Panc1 (cell line): Measurements from ENCODE around the gene ANO2. TPM values are rescaled to one million over a fixed set of nuclear protein-coding genes. Genes with fewer than 3 reads are reported as not detected.

ENCODE experiments used
- ATAC-seq: fragments of 200-7000 bp; cut with Tn5 transposase; 2 replicates; pipeline ENCODE4 v1.9.1; 2020; ENCODE audit warnings: mild to moderate bottlenecking, moderate library complexity
- BruUV-seq: library from RNA; stranded (reverse); fragments of 400-500 nt; replicated peaks from 2 replicates; lab custom pipeline; 2021; lab: Mats Ljungman, UMichigan
- CTCF ChIA-PET: fragments of 300-600 bp; sonication (Branson Sonifier 250); formaldehyde crosslinking; loops from one replicate; lab custom pipeline; 2022; ENCODE audit warnings: antibody characterized with exemption; lab: Charles Lee
- POLR2A ChIA-PET: fragments of 300-600 bp; sonication (Branson Sonifier 250); formaldehyde crosslinking; loops from one replicate; lab custom pipeline; 2022; ENCODE audit warnings: antibody characterized with exemption; lab: Charles Lee
- DNase-seq: peaks from one replicate; pipeline ENCODE4 v3.0.0-alpha.2; 2010; ENCODE audit warnings: low read depth, low spot score
- H3K27ac ChIP-seq: 2 replicates; pipeline ENCODE4 v1.5.1; 2011; ENCODE audit warnings: mild to moderate bottlenecking, low read length, inconsistent platforms
- H3K27me3 ChIP-seq: fragments of 200-500 bp; sonication (Bioruptor generic); 2 replicates; pipeline ENCODE4 v1.6.0; 2014; ENCODE audit warnings: low read length, inconsistent platforms; ENCODE audit not compliant: control insufficient read depth, insufficient read depth
- H3K36me3 ChIP-seq: fragments of 200-500 bp; sonication (Bioruptor generic); 2 replicates; pipeline ENCODE4 v1.5.1; 2014; ENCODE audit warnings: inconsistent platforms, mild to moderate bottlenecking, low read length, moderate library complexity; ENCODE audit not compliant: control insufficient read depth, insufficient read depth
- H3K4me1 ChIP-seq: 2 replicates; pipeline ENCODE4 v1.5.1; 2011; ENCODE audit warnings: inconsistent platforms, mild to moderate bottlenecking, low read length, moderate library complexity; ENCODE audit not compliant: control insufficient read depth, insufficient read depth
- H3K4me3 ChIP-seq, 2 experiments: 2 replicates each; pipeline ENCODE4 v1.5.1; 2011 to 2012; ENCODE audit warnings: low read depth in 2 of 2, low read length in 2 of 2, mild to moderate bottlenecking in 2 of 2, inconsistent platforms in 1 of 2, moderate library complexity in 1 of 2
- H3K9me3 ChIP-seq: fragments of 200-500 bp; sonication (Bioruptor generic); 2 replicates; pipeline ENCODE4 v1.5.1; 2014; ENCODE audit warnings: low read depth, mild to moderate bottlenecking, inconsistent platforms, low read length, moderate library complexity; ENCODE audit not compliant: control insufficient read depth, insufficient read depth
- POLR2AphosphoS5 ChIP-seq: IDR thresholded peaks from 2 replicates; pipeline ENCODE4 v1.6.1; 2012; ENCODE audit warnings: mild to moderate bottlenecking, low read depth, low read length, moderate library complexity
- SIN3A ChIP-seq: IDR thresholded peaks from 2 replicates; pipeline ENCODE4 v1.6.1; 2012; ENCODE audit warnings: low read depth, mild to moderate bottlenecking, low read length, moderate library complexity, borderline replicate concordance; ENCODE audit not compliant: insufficient read depth
- TCF7L2 ChIP-seq: IDR thresholded peaks from 2 replicates; pipeline ENCODE4 v1.6.1; 2011; ENCODE audit warnings: mild to moderate bottlenecking, low read depth, low read length, inconsistent platforms
- in situ Hi-C: cut with HindIII; loops from 2 replicates; pipeline ENCODE4 v1.10.0; 2016; ENCODE audit warnings: low sequenced_read_pairs, low pct_unique_long_range_greater_than_20kb
- intact Hi-C: fragments of 100-400 bp; cut with micrococcal nuclease; formaldehyde crosslinking; loops from one replicate; pipeline ENCODE4 v1.10.0; 2022; ENCODE audit not compliant: unreplicated experiment
- total RNA-seq: library from RNA; stranded (reverse); gene quantifications from one replicate; pipeline ENCODE4 v1.2.1, GENCODE V29; 2021; ENCODE audit not compliant: unreplicated experiment
- TF ChIP-seq, protein P1 (sequence below), 2 experiments: IDR thresholded peaks; 2 replicates each; pipeline ENCODE4 v1.6.1; 2011 to 2012; ENCODE audit warnings: low read depth in 2 of 2, control low read depth in 1 of 2, low read length in 1 of 2, mild to moderate bottlenecking in 1 of 2, moderate library complexity in 1 of 2; ENCODE audit not compliant: insufficient read depth in 1 of 2
- TF ChIP-seq, protein P2 (sequence below): fragments of 450-650 bp; IDR thresholded peaks from 2 replicates; pipeline ENCODE4 v1.5.1; 2017; ENCODE audit warnings: mild to moderate bottlenecking

Gene ANO2
- total RNA-seq, 1 experiment from 2014 or later, result not detected

DNA sequence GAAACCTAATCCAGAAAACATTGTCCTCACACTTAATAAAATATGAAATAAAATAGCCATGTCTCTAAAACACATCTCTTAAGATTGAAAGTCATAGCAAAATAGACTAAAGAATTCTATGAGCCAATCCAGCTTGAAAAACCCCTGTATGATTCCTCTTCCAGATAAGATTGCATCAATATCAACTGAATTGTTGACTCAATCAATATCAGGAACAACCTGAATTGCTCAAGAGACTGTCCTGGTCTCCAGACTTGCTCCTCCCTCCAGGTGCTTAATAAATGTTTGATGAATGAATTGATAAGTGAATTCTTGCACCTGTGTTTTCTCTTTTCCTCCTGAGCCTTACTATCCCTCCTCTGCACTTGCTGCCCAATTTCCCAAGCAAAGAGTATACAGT, 351.1 kb downstream of the ANO2 start:
- Histone ChIP-seq H3K27ac (no peak overlapping the region), H3K4me3 (no peak overlapping the region), H3K9me3 (no peaks in the 10 kb centered on the region), H3K36me3 (no peaks in the 10 kb centered on the region), H3K27me3 (no peaks in the 10 kb centered on the region), H3K4me1 (no peaks in the 10 kb centered on the region)
- ChIA-PET CTCF (no interaction called here), POLR2A (no interaction called here)
- ATAC-seq (no peak), DNase-seq (no peak)
- BruUV-seq, result no TSS peak
- in situ Hi-C loops, result no loop called here
- TF ChIP-seq POLR2AphosphoS5 (no peak), TCF7L2 (no peak), SIN3A (no peak)
- TF ChIP-seq, protein P1, sequence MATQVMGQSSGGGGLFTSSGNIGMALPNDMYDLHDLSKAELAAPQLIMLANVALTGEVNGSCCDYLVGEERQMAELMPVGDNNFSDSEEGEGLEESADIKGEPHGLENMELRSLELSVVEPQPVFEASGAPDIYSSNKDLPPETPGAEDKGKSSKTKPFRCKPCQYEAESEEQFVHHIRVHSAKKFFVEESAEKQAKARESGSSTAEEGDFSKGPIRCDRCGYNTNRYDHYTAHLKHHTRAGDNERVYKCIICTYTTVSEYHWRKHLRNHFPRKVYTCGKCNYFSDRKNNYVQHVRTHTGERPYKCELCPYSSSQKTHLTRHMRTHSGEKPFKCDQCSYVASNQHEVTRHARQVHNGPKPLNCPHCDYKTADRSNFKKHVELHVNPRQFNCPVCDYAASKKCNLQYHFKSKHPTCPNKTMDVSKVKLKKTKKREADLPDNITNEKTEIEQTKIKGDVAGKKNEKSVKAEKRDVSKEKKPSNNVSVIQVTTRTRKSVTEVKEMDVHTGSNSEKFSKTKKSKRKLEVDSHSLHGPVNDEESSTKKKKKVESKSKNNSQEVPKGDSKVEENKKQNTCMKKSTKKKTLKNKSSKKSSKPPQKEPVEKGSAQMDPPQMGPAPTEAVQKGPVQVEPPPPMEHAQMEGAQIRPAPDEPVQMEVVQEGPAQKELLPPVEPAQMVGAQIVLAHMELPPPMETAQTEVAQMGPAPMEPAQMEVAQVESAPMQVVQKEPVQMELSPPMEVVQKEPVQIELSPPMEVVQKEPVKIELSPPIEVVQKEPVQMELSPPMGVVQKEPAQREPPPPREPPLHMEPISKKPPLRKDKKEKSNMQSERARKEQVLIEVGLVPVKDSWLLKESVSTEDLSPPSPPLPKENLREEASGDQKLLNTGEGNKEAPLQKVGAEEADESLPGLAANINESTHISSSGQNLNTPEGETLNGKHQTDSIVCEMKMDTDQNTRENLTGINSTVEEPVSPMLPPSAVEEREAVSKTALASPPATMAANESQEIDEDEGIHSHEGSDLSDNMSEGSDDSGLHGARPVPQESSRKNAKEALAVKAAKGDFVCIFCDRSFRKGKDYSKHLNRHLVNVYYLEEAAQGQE (IDR thresholded peaks at IDR 0.05; ENCODE audit: insufficient read depth in 1 of 2, low read depth in 2 of 2, low read length in 1 of 2), result no peak
- TF ChIP-seq, protein P2, sequence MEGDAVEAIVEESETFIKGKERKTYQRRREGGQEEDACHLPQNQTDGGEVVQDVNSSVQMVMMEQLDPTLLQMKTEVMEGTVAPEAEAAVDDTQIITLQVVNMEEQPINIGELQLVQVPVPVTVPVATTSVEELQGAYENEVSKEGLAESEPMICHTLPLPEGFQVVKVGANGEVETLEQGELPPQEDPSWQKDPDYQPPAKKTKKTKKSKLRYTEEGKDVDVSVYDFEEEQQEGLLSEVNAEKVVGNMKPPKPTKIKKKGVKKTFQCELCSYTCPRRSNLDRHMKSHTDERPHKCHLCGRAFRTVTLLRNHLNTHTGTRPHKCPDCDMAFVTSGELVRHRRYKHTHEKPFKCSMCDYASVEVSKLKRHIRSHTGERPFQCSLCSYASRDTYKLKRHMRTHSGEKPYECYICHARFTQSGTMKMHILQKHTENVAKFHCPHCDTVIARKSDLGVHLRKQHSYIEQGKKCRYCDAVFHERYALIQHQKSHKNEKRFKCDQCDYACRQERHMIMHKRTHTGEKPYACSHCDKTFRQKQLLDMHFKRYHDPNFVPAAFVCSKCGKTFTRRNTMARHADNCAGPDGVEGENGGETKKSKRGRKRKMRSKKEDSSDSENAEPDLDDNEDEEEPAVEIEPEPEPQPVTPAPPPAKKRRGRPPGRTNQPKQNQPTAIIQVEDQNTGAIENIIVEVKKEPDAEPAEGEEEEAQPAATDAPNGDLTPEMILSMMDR, result no peak
- intact Hi-C loops, result no loop called here

DNA sequence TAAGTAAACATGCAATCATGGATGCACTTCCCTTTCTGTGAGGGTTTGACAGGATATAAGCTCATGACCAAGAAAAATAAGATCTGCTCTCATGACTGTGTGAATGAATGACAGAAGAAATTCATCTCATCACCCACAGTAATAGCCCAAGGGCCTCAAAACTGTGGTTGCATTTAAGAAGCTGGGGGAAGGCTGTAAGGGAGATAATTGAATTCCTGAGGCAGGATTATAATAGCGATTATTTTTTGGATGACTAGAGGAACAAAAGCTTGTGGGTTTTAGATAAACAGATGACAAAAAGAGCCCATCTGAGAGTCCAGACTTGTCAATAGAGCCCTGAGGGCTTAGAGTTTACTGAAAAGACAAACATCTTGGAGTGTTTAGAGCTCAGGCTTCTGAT, 352.0 kb downstream of the ANO2 start:
- ATAC-seq (no peak), DNase-seq (no peak)
- Histone ChIP-seq H3K9me3 (no peaks in the 10 kb centered on the region), H3K27me3 (no peaks in the 10 kb centered on the region), H3K4me3 (no peak overlapping the region), H3K36me3 (no peaks in the 10 kb centered on the region), H3K4me1 (no peaks in the 10 kb centered on the region), H3K27ac (no peak overlapping the region)
- no peak for TF ChIP-seq TCF7L2
- TF ChIP-seq, protein P2, result no peak
- TF ChIP-seq, protein P1 (IDR thresholded peaks at IDR 0.05; ENCODE audit: insufficient read depth in 1 of 2, low read depth in 2 of 2, low read length in 1 of 2), result no peak
- no peak for TF ChIP-seq SIN3A
- no peak for TF ChIP-seq POLR2AphosphoS5
- in situ Hi-C loops, result no loop called here
- BruUV-seq, result no TSS peak
- intact Hi-C loops, result no loop called here
- ChIA-PET CTCF (no interaction called here), POLR2A (no interaction called here)
